ENCODE measurements around the gene S100A14.

- TF ChIP-seq POLR2A (IDR thresholded peaks at IDR 0.05) = no peak
- TF ChIP-seq CTCF (IDR thresholded peaks at IDR 0.05) = no peak
- TF ChIP-seq POLR2AphosphoS5 (IDR thresholded peaks at IDR 0.05) = no peak
Observed at GRCh38 chr1:153578936-153579335, 37.2 kb downstream of the S100A14 start.

All from stomach (tissue), 4 donors.